ENCODE results near the gene EEF1A1.
"Not testable (repeated sequence)": the region's sequence is repeated elsewhere in the genome, so short reads cannot be mapped to it uniquely, and the experiment has no call there.

EEF1A1 gene

DNA sequence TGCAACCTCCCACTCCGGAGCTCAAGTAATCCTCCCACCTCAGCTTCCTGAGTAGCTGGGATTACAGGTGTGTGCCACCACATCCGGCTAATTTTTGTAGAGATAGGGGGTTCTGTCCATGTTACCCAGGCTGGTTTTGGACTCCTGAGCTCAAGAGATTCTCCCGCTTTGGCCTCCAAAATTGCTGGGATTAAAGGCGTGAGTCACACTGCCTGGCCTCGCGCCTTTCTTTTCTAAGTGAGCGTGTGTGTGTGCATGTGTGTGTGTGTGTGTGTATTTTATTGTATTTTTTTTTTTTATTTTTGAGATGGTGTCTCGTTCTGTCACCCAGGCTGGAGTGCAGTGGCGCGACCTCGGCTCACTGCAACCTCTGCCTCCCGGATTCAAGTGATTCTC is 38.6 kb upstream of the EEF1A1 start:
- H3K27me3 ChIP-seq (ENCODE audit: control insufficient read depth in 2 of 2, insufficient read depth in 2 of 2, low read length in 2 of 2); H3K36me3 ChIP-seq (ENCODE audit: control insufficient read depth in 2 of 2, insufficient read depth in 2 of 2, low read length in 2 of 2); H3K9me3 ChIP-seq (ENCODE audit: control insufficient read depth in 2 of 2, low read length in 2 of 2): not testable (repeated sequence)

DNA sequence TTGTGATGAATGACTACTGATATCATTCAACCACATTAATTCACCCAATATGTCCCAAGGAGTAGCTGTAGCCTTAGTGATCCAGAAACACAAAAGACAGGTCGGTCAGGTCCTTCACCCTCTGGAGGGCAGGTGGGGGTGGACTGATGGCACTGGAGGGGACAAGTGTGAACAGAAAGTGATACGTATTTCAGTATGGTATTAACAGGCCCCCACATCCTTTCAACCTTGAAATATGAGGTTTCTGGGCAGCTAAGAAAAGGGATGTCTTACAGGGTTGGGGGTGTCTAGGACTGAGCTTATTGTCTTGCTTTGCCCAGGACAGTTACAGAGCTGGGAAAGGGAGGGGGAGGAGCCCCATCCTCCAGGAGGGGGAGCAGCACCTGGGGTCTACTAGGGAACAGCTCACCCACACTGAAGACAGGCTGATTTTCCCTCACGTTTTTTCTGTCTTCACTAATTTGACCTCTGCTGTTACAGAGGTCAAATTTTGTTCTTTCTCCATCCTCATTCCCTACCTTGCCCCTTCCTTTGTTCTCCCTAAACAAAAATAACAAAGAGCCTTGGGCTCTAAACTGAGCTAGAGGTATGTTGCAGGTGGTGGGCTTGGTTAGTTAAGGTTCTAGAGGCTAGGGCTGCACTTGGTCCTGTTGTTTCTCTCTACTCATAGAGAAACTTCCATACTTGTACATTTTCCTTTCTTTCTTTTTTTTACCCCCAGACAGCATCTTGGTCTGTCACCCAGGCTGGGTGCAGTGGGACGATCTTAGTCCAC is 38.0 kb upstream of the EEF1A1 start:
- no peak overlapping the region for H3K27ac ChIP-seq (ENCODE audit: low read depth in 2 of 2, low read length in 2 of 2)
- no peaks in the 10 kb centered on the region for H3K9me3 ChIP-seq (ENCODE audit: control insufficient read depth in 2 of 2, low read length in 2 of 2)
- H3K4me3 ChIP-seq (ENCODE audit: low read length in 2 of 2), result no peak overlapping the region
- no peaks in the 10 kb centered on the region for H3K27me3 ChIP-seq (ENCODE audit: control insufficient read depth in 2 of 2, insufficient read depth in 2 of 2, low read length in 2 of 2)
- H3K9ac ChIP-seq (ENCODE audit: low read depth in 1 of 2, low read length in 2 of 2), result no peak overlapping the region
- H3K4me1 ChIP-seq (ENCODE audit: control insufficient read depth in 2 of 2, insufficient read depth in 2 of 2, low read length in 2 of 2), result no peaks in the 10 kb centered on the region
- H3K36me3 ChIP-seq (ENCODE audit: control insufficient read depth in 2 of 2, insufficient read depth in 2 of 2, low read length in 2 of 2), result no peaks in the 10 kb centered on the region

More for the DNA sequence above, 38.6 kb upstream of the EEF1A1 start:
- not testable (repeated sequence) for H3K4me1 ChIP-seq (ENCODE audit: control insufficient read depth in 2 of 2, insufficient read depth in 2 of 2, low read length in 2 of 2); H3K9ac ChIP-seq (ENCODE audit: low read depth in 1 of 2, low read length in 2 of 2); H3K27ac ChIP-seq (ENCODE audit: low read depth in 2 of 2, low read length in 2 of 2); H3K4me3 ChIP-seq (ENCODE audit: low read length in 2 of 2)

DNA sequence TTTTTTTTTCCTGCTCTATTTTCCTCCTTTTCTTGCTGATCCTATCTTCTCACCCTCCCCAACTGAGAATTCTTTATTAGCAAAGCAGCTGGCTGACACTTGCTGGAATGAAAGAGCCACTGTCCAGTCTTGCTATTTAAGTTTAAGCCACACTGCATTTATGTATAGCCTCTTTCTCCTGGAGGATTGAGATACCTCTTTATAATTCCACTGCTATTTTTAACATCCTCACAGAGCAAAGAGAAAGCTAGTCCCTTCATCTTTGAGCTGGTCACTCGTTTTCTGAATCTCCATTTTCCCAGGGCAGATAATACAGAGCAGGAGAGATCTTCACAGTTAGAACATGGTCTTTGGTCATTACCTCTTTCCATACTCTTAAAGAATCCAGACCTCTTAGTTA is 36.0 kb upstream of the EEF1A1 start:
- Histone ChIP-seq H3K9me3 (ENCODE audit: control insufficient read depth in 2 of 2, low read length in 2 of 2) (no peaks in the 10 kb centered on the region), H3K36me3 (ENCODE audit: control insufficient read depth in 2 of 2, insufficient read depth in 2 of 2, low read length in 2 of 2) (no peaks in the 10 kb centered on the region), H3K9ac (ENCODE audit: low read depth in 1 of 2, low read length in 2 of 2) (no peak overlapping the region), H3K27ac (ENCODE audit: low read depth in 2 of 2, low read length in 2 of 2) (no peak overlapping the region), H3K4me1 (ENCODE audit: control insufficient read depth in 2 of 2, insufficient read depth in 2 of 2, low read length in 2 of 2) (no peaks in the 10 kb centered on the region), H3K4me3 (ENCODE audit: low read length in 2 of 2) (no peak overlapping the region), H3K27me3 (ENCODE audit: control insufficient read depth in 2 of 2, insufficient read depth in 2 of 2, low read length in 2 of 2) (no peaks in the 10 kb centered on the region)

DNA sequence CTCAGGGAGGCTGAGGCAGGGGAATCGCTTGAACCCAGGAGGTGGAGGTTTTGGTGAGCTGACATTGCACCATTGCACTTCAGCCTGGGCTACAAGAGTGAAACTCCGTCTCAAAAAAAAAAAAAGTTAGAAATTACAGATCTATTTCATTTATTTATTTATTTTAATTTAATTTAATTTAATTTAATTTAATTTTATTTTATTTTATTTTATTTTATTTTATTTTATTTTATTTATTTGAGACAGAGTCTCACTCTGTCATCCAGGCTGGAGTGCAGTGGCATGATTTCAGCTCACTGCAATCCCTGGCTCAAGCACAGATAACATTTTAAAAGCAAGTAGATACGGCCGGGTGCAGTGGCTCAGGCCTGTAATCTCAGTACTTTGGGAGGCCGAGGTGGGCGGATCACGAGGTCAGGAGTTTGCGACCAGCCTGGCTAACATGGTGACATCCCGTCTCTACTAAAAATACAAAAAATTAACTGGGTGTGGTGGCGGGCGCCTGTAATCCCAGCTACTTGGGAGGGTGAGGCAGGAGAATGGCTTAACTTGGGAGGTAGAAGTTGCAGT is 34.6 kb upstream of the EEF1A1 start:
- H3K36me3 ChIP-seq (ENCODE audit: control insufficient read depth in 2 of 2, insufficient read depth in 2 of 2, low read length in 2 of 2); H3K4me3 ChIP-seq (ENCODE audit: low read length in 2 of 2); H3K27ac ChIP-seq (ENCODE audit: low read depth in 2 of 2, low read length in 2 of 2); H3K4me1 ChIP-seq (ENCODE audit: control insufficient read depth in 2 of 2, insufficient read depth in 2 of 2, low read length in 2 of 2); H3K9ac ChIP-seq (ENCODE audit: low read depth in 1 of 2, low read length in 2 of 2); H3K9me3 ChIP-seq (ENCODE audit: control insufficient read depth in 2 of 2, low read length in 2 of 2); H3K27me3 ChIP-seq (ENCODE audit: control insufficient read depth in 2 of 2, insufficient read depth in 2 of 2, low read length in 2 of 2): not testable (repeated sequence)

DNA sequence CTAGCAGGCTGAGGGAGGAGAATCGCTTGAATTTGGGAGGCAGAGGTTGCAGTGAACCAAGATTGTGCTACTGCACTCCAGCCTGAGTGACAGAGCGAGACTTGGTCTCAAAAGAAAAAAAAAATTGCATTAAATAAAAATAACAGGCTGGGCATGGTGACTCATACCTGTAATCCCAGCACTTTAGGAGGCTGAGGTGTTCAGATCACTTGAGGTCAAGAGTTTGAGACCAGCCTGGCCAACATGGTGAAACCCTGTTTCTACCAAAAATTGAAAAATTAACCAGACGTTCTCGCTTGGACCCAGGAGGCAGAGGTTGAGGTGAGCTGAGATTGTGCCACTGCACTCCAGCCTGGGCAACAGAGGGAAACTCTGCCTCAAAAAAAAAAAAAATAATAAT is 30.3 kb upstream of the EEF1A1 start:
- not testable (repeated sequence) for H3K9me3 ChIP-seq (ENCODE audit: control insufficient read depth in 2 of 2, low read length in 2 of 2); H3K9ac ChIP-seq (ENCODE audit: low read depth in 1 of 2, low read length in 2 of 2); H3K36me3 ChIP-seq (ENCODE audit: control insufficient read depth in 2 of 2, insufficient read depth in 2 of 2, low read length in 2 of 2); H3K27me3 ChIP-seq (ENCODE audit: control insufficient read depth in 2 of 2, insufficient read depth in 2 of 2, low read length in 2 of 2); H3K4me1 ChIP-seq (ENCODE audit: control insufficient read depth in 2 of 2, insufficient read depth in 2 of 2, low read length in 2 of 2); H3K27ac ChIP-seq (ENCODE audit: low read depth in 2 of 2, low read length in 2 of 2); H3K4me3 ChIP-seq (ENCODE audit: low read length in 2 of 2)

DNA sequence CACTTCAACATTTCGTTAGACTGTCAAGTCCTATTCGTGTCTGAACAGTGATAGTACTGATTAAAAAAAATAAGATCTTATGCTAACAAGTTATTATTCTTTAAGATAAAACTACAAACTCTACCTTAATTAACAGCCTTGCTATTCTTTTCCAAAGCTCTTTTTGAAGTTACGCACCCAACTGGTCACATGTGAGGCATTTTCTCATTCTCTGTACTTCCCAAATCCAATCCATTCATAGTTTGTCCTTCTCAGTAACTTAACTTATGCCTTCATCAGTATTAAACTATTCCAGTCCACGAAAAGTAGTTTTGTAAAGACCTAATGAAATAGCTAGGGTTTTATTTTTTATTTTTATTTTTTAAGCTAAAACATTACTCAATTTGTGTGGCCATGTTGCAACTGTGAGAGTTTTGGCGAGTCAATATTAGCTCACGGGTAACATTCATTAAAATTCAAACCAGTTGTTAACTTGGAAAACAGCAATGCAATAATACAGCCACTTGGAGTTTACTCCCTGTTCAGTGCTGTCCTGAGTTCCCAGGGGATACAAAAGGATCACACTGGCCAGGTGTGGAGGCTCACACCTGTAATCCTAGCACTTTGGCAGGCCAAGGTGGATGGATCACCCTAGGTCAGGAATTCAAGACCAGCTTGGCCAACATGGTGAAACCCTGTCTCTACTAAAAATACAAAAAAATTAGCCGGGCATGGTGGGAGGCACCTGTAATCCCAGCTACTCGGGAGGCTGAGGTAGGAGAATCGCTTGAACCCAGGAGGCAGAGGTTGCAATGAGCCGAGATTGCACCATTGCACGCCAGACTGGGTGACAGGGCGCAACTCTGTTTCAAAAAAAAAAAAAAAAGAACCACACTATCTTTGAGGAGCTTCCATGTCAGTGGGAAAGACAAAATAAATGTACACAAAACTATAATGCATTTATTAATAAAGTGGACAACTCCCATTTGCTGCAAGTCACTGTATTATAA is 27.9 kb upstream of the EEF1A1 start:
- no peaks in the 10 kb centered on the region for H3K27me3 ChIP-seq (ENCODE audit: control insufficient read depth in 2 of 2, insufficient read depth in 2 of 2, low read length in 2 of 2)
- H3K4me1 ChIP-seq (ENCODE audit: control insufficient read depth in 2 of 2, insufficient read depth in 2 of 2, low read length in 2 of 2), result no peaks in the 10 kb centered on the region
- no peaks in the 10 kb centered on the region for H3K9me3 ChIP-seq (ENCODE audit: control insufficient read depth in 2 of 2, low read length in 2 of 2)
- H3K9ac ChIP-seq (ENCODE audit: low read depth in 1 of 2, low read length in 2 of 2), result no peak overlapping the region
- no peak overlapping the region for H3K27ac ChIP-seq (ENCODE audit: low read depth in 2 of 2, low read length in 2 of 2)
- H3K36me3 ChIP-seq (ENCODE audit: control insufficient read depth in 2 of 2, insufficient read depth in 2 of 2, low read length in 2 of 2), result no peaks in the 10 kb centered on the region
- H3K4me3 ChIP-seq (ENCODE audit: low read length in 2 of 2), result no peak overlapping the region

DNA sequence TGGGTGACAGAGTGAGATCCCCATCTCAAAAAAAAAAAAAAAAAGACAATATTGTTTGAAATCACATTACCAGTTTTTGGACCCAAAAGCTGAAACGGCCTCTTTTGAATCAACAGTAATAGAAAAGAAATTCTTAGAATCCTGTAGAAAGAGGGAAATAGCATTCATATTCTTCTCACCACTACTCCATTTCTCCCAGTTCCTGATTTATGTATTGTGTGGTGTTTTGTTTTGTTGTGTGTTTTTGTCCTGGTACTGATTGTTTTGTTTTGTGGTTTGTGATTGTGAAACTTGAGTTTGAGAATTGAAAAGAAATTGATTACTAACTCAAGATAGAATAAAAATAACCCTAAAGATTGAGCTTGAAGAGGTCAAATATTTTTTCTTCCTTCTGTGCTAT is 26.2 kb upstream of the EEF1A1 start:
- Histone ChIP-seq H3K4me1 (ENCODE audit: control insufficient read depth in 2 of 2, insufficient read depth in 2 of 2, low read length in 2 of 2) (no peaks in the 10 kb centered on the region), H3K27ac (ENCODE audit: low read depth in 2 of 2, low read length in 2 of 2) (no peak overlapping the region), H3K27me3 (ENCODE audit: control insufficient read depth in 2 of 2, insufficient read depth in 2 of 2, low read length in 2 of 2) (no peaks in the 10 kb centered on the region), H3K4me3 (ENCODE audit: low read length in 2 of 2) (no peak overlapping the region), H3K9me3 (ENCODE audit: control insufficient read depth in 2 of 2, low read length in 2 of 2) (no peaks in the 10 kb centered on the region), H3K36me3 (ENCODE audit: control insufficient read depth in 2 of 2, insufficient read depth in 2 of 2, low read length in 2 of 2) (no peaks in the 10 kb centered on the region), H3K9ac (ENCODE audit: low read depth in 1 of 2, low read length in 2 of 2) (no peak overlapping the region)

DNA sequence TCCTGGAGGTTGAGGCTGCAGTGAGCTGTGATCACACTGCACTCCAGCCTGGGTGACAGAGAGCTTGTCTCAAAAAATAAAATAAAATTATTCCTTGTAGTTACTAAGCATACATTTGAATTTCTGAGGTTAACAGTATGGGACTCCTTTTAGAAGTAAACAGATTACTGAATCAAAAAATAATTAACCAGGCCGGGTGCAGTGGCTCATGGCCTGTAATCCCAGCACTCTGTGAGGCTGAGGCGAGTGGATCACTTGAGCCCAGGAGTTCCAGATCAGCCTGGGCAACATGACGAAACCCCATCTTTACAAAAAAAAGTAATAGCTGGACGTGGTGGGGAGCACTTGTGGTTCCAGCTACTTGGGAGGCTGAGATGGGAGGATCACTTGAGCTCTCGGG is 22.1 kb upstream of the EEF1A1 start:
- H3K4me3 ChIP-seq (ENCODE audit: low read length in 2 of 2), result no peak overlapping the region
- H3K27ac ChIP-seq (ENCODE audit: low read depth in 2 of 2, low read length in 2 of 2), result no peak overlapping the region
- H3K9me3 ChIP-seq (ENCODE audit: control insufficient read depth in 2 of 2, low read length in 2 of 2), result no peaks in the 10 kb centered on the region
- no peaks in the 10 kb centered on the region for H3K4me1 ChIP-seq (ENCODE audit: control insufficient read depth in 2 of 2, insufficient read depth in 2 of 2, low read length in 2 of 2)
- H3K9ac ChIP-seq (ENCODE audit: low read depth in 1 of 2, low read length in 2 of 2), result no peak overlapping the region
- H3K36me3 ChIP-seq (ENCODE audit: control insufficient read depth in 2 of 2, insufficient read depth in 2 of 2, low read length in 2 of 2), result no peaks in the 10 kb centered on the region
- H3K27me3 ChIP-seq (ENCODE audit: control insufficient read depth in 2 of 2, insufficient read depth in 2 of 2, low read length in 2 of 2), result no peaks in the 10 kb centered on the region

DNA sequence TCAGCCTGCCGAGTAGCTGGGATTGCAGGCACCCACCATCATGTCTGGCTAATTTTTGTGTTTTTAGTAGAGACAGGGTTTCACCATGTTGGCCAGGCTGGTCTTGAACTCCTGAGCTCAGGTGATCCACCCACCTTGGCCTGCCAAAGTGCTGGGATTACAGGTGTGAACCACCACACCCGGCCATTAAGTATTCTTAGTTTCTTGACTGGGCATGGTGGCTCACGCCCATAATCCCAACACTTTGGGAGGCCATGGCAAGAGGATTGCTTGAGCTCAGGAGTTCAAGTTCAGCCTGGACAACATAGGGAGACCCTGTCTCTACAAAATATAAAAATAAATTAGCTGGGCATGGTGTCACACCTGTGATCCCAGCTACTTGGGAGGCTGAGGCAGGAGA is 21.6 kb upstream of the EEF1A1 start:
- H3K27ac ChIP-seq (ENCODE audit: low read depth in 2 of 2, low read length in 2 of 2); H3K9me3 ChIP-seq (ENCODE audit: control insufficient read depth in 2 of 2, low read length in 2 of 2); H3K4me1 ChIP-seq (ENCODE audit: control insufficient read depth in 2 of 2, insufficient read depth in 2 of 2, low read length in 2 of 2); H3K36me3 ChIP-seq (ENCODE audit: control insufficient read depth in 2 of 2, insufficient read depth in 2 of 2, low read length in 2 of 2); H3K27me3 ChIP-seq (ENCODE audit: control insufficient read depth in 2 of 2, insufficient read depth in 2 of 2, low read length in 2 of 2); H3K4me3 ChIP-seq (ENCODE audit: low read length in 2 of 2); H3K9ac ChIP-seq (ENCODE audit: low read depth in 1 of 2, low read length in 2 of 2): not testable (repeated sequence)

DNA sequence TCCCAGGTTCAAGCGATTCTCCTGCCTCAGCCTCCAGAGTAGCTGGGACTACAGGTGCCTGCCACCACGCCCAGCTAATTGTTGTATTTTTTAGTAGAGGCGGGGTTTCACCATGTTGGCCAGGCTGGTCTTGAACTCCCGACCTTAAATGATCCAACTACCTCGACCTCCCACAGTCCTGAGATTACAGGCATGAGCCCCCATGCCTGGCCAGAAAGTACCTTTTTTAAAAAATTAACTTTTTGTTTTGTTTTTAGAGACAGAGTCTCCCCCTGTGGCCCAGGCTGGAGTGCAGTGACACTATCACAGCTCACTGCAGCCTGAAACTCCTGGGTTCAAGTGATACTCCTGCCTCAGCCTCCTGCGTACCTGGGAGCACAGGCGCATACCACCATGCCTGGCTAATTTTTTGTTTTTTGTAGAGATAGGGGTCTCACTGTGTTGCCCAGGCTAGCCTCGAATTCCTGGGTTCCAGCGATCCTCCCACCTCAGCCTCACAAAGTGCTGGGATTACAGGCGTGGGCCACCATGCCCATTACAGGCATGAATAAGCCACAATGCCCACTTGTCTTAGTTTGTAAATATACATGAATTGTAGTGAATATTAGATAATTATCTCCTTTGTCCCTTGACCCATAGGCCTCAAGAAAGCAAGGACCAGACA is 17.4 kb upstream of the EEF1A1 start:
- no peak overlapping the region for H3K4me3 ChIP-seq (ENCODE audit: low read length in 2 of 2)
- H3K9me3 ChIP-seq (ENCODE audit: control insufficient read depth in 2 of 2, low read length in 2 of 2), result no peaks in the 10 kb centered on the region
- no peak overlapping the region for H3K27ac ChIP-seq (ENCODE audit: low read depth in 2 of 2, low read length in 2 of 2)
- H3K4me1 ChIP-seq (ENCODE audit: control insufficient read depth in 2 of 2, insufficient read depth in 2 of 2, low read length in 2 of 2), result no peaks in the 10 kb centered on the region
- no peaks in the 10 kb centered on the region for H3K36me3 ChIP-seq (ENCODE audit: control insufficient read depth in 2 of 2, insufficient read depth in 2 of 2, low read length in 2 of 2)
- H3K9ac ChIP-seq (ENCODE audit: low read depth in 1 of 2, low read length in 2 of 2), result no peak overlapping the region
- H3K27me3 ChIP-seq (ENCODE audit: control insufficient read depth in 2 of 2, insufficient read depth in 2 of 2, low read length in 2 of 2), result no peaks in the 10 kb centered on the region

Data from mucosa of rectum (tissue), 2 donors.